Tibial nerve (tissue), 4 donors: Measurements from ENCODE around the gene NEU2. TPM values are rescaled to one million over a fixed set of nuclear protein-coding genes. Genes with fewer than 3 reads are reported as not detected.

Experiments
- DNase-seq, 2 donors: peaks; one replicate each; pipeline ENCODE4 v3.0.0-alpha.2; 2019; ENCODE audit warnings: low spot score in 2 of 2
- H3K27ac ChIP-seq, 4 donors: fragments of 200-600 bp; sonication (generic) in 3 of 4; one replicate each; pipeline ENCODE4 v1.5.1; 2017 to 2019; ENCODE audit warnings: mild to moderate bottlenecking in 1 of 4
- H3K27me3 ChIP-seq, 2 donors: fragments of 200-600 bp; sonication (generic) in 1 of 2; one replicate each; pipeline versions ENCODE4 v1.5.1 to v1.6.0; 2017 to 2019
- H3K36me3 ChIP-seq, 3 donors: fragments of 200-600 bp; sonication (generic); one replicate each; pipeline ENCODE4 v1.5.1; 2018 to 2019
- H3K4me1 ChIP-seq, 4 donors: fragments of 200-600 bp; sonication (generic) in 3 of 4; one replicate each; pipeline ENCODE4 v1.5.1; 2017 to 2019
- H3K4me3 ChIP-seq, 4 donors: fragments of 200-600 bp; sonication (generic) in 3 of 4; one replicate each; pipeline ENCODE4 v1.5.1; 2017 to 2019; ENCODE audit warnings: mild to moderate bottlenecking in 1 of 4, moderate library complexity in 1 of 4
- H3K9me3 ChIP-seq, 4 donors: fragments of 200-600 bp; sonication (generic) in 3 of 4; one replicate each; pipeline ENCODE4 v1.5.1; 2017 to 2019
- CTCF ChIP-seq, 5 experiments: fragments of 200-600 bp in 3 of 5; fragments of 450-650 bp in 2 of 5; sonication (generic) in 3 of 5; IDR thresholded peaks; one replicate each; pipeline ENCODE4 v1.5.1; 2016 to 2019; ENCODE audit warnings: antibody characterized with exemption in 5 of 5, mild to moderate bottlenecking in 3 of 5, moderate library complexity in 2 of 5
- EP300 ChIP-seq, 2 donors: sonication (generic); formaldehyde crosslinking; IDR thresholded peaks; one replicate each; pipeline ENCODE4 v1.6.1; 2017; ENCODE audit warnings: antibody characterized with exemption in 2 of 2, mild to moderate bottlenecking in 1 of 2
- POLR2A ChIP-seq, 2 donors: fragments of 450-650 bp; IDR thresholded peaks; one replicate each; pipeline ENCODE4 v1.6.1; 2017; ENCODE audit warnings: antibody characterized with exemption in 2 of 2, mild to moderate bottlenecking in 2 of 2, moderate library complexity in 2 of 2
- WGBS, 2 donors: methylation state at CpG; one replicate each; pipeline ENCODE4 v1.1.5; 2018; 5-methylcytosine and 5-hydroxymethylcytosine counted together
- total RNA-seq, 4 donors: library from RNA; depleted of rRNA; stranded (reverse); fragments of >200 nt; gene quantifications; one replicate each; pipeline ENCODE4 v1.1.0, GENCODE V29; 2016

NEU2 gene
- total RNA-seq, 4 donors from 2014 or later = not detected

- Histone ChIP-seq H3K36me3 (no peaks in the 10 kb centered on the region), H3K4me1 (peaks cover 0 to 47% (median 14%) of the 10 kb centered on the region in 4 donors), H3K27me3 (no peaks in the 10 kb centered on the region), H3K4me3 (no peak overlapping the region), H3K9me3 (no peaks in the 10 kb centered on the region), H3K27ac (peak overlapping the region in 3 of 4 donors; percentile 77 to 84 (median 79))
- TF ChIP-seq EP300 (IDR thresholded peaks at IDR 0.05) = no peak
- no peak for TF ChIP-seq CTCF (IDR thresholded peaks at IDR 0.05)
- TF ChIP-seq POLR2A (IDR thresholded peaks at IDR 0.05) = no peak
- 60 to 69% methylated on average over 5 of the region's 7 CpGs for WGBS, 2 donors
- DNase-seq = no peak
Observed at GRCh38 chr2:233059547-233059796, 27.0 kb downstream of the NEU2 start.

DNA sequence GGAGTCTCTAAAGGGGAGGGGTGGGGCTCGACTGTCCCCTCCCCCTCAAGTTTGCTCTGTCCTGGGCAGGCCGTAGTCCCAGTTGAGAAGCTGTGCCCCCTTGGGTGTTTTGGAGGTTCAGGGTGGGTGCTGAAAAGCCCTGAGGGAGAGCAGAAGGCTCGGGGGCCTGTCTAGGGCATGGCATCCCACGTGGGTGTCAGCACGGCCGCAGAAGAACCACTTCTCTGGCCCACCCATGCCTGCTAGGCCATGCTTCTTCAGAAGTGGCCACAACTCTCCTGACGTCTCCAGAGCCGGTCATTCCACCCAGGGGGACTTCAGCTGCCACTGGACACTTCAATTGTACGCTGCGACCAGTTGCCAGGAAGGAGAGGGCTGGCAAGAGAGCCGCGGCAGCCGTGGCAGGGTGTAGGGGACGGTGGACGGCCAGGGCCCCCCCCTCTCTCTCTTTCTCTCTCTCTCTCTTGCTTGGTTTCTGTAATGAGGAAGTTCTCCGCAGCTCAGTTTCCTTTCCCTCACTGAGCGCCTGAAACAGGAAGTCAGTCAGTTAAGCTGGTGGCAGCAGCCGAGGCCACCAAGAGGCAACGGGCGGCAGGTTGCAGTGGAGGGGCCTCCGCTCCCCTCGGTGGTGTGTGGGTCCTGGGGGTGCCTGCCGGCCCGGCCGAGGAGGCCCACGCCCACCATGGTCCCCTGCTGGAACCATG, 27.5 kb downstream of the NEU2 start, which contains the start of gene INPP5D:
Gene INPP5D, plus strand, starts transcription at position 546 of the 704 bp plus-strand sequence. Its CDS starts 137 bp downstream, at position 683.
- WGBS, 2 donors = 57 to 68% methylated on average over 22 to 26 of the region's 26 CpGs
- TF ChIP-seq CTCF (IDR thresholded peaks at IDR 0.05) = no peak
- peak; percentile 11 to 19 for TF ChIP-seq POLR2A (IDR thresholded peaks at IDR 0.05)
- TF ChIP-seq EP300 (IDR thresholded peaks at IDR 0.05) = peak in 1 of 2 donors; percentile 69
- H3K4me3 ChIP-seq = peak within 1 kb of the TSS; percentile 17 to 53 (median 41)
- no peaks in the 10 kb centered on the region for H3K9me3 ChIP-seq
- no peaks in the 10 kb centered on the region for H3K36me3 ChIP-seq
- H3K27me3 ChIP-seq = no peaks in the 10 kb centered on the region
- peak within 1 kb of the TSS; percentile 18 to 84 (median 78) for H3K27ac ChIP-seq
- no peak for DNase-seq
- H3K4me1 ChIP-seq = peaks cover 0 to 50% (median 14%) of the 10 kb centered on the region in 4 donors

DNA sequence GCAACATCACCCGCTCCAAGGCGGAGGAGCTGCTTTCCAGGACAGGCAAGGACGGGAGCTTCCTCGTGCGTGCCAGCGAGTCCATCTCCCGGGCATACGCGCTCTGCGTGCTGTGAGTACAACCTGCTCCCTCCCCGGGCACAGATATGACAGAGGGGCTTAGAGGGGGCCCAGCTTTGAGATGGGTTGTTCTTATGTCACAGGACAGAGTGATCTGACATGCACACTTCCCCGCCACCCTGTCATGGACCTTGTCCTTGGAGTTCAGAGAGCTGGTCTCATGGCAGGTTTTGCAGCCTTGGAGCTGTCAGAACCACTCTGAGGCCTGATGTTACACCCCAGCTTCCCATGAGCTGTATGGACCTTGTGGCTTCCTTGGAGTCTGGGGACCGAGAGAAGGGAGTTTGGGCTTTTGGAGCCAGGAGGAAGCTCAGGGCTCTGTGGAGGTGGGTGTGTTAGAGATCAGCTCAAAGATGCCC, 28.1 kb downstream of the NEU2 start:
- Histone ChIP-seq H3K4me3 (peak overlapping the region; percentile 17 to 53 (median 41)), H3K27ac (peak overlapping the region; percentile 18 to 84 (median 78))
- no peak for TF ChIP-seq CTCF (IDR thresholded peaks at IDR 0.05)
- no peak for TF ChIP-seq EP300 (IDR thresholded peaks at IDR 0.05)
- TF ChIP-seq POLR2A (IDR thresholded peaks at IDR 0.05) = no peak

GRCh38 chr2:233060980-233061590, 28.6 kb downstream of the NEU2 start:
- H3K4me3 ChIP-seq = peak overlapping the region; percentile 10 to 53 (median 41)
- TF ChIP-seq POLR2A (IDR thresholded peaks at IDR 0.05) (no peak), EP300 (IDR thresholded peaks at IDR 0.05) (no peak), CTCF (IDR thresholded peaks at IDR 0.05) (no peak)
- 63 to 66% methylated on average over 8 to 10 of the region's 10 CpGs for whole genome bisulfite sequencing, 2 donors

More for the DNA sequence above, 28.1 kb downstream of the NEU2 start:
- H3K4me1 ChIP-seq = peaks cover 0 to 51% (median 14%) of the 10 kb centered on the region in 4 donors
- WGBS, 2 donors = 68 to 95% methylated on average over 5 to 13 of the region's 13 CpGs
- no peaks in the 10 kb centered on the region for H3K36me3 ChIP-seq
- H3K27me3 ChIP-seq = no peaks in the 10 kb centered on the region
- H3K9me3 ChIP-seq = no peaks in the 10 kb centered on the region
- DNase-seq = no peak

More at GRCh38 chr2:233060980-233061590, 28.6 kb downstream of the NEU2 start:
- Histone ChIP-seq H3K4me1 (peaks cover 0 to 51% (median 14%) of the 10 kb centered on the region in 4 donors), H3K36me3 (no peaks in the 10 kb centered on the region), H3K27ac (peak overlapping the region in 3 of 4 donors; percentile 77 to 84 (median 79)), H3K27me3 (no peaks in the 10 kb centered on the region), H3K9me3 (no peaks in the 10 kb centered on the region)
- DNase-seq = no peak
